Astrocyte (in vitro differentiated cells and primary cell): Measurements from ENCODE around the gene SGK1. TPM values are rescaled to one million over a fixed set of nuclear protein-coding genes. Genes with fewer than 3 reads are reported as not detected.
A peak's percentile ranks its signal among the peaks of the same experiment; 100 is the strongest.

Source experiments
- DNase-seq: peaks from one replicate; pipeline ENCODE4 v3.0.0-alpha.2; 2010; ENCODE audit warnings: low read depth
- FAIRE-seq: peaks from 2 replicates; lab custom pipeline; 2011; peaks lifted over from hg19 to GRCh38; lab: Jason Lieb, UNC
- H2AFZ ChIP-seq: 2 replicates; pipeline ENCODE4 v1.6.0; 2012; ENCODE audit warnings: low read depth, low read length, inconsistent platforms
- H3K27ac ChIP-seq: 2 replicates; pipeline ENCODE4 v1.5.1; 2011; ENCODE audit warnings: low read depth, low read length, inconsistent platforms
- H3K27me3 ChIP-seq: 2 replicates; pipeline ENCODE4 v1.6.0; 2011; ENCODE audit warnings: low read length, inconsistent platforms; ENCODE audit not compliant: insufficient read depth
- H3K36me3 ChIP-seq: 2 replicates; pipeline ENCODE4 v1.5.1; 2011; ENCODE audit warnings: low read length, inconsistent platforms; ENCODE audit not compliant: insufficient read depth
- H3K4me1 ChIP-seq: 2 replicates; pipeline ENCODE4 v1.5.1; 2011; ENCODE audit warnings: low read length, inconsistent platforms; ENCODE audit not compliant: insufficient read depth
- H3K4me2 ChIP-seq: 2 replicates; pipeline ENCODE4 v1.6.0; 2012; ENCODE audit warnings: low read length, inconsistent platforms
- H3K4me3 ChIP-seq: 2 replicates; pipeline ENCODE4 v1.5.1; 2011; ENCODE audit warnings: low read depth, mild to moderate bottlenecking, low read length, inconsistent platforms; ENCODE audit not compliant: insufficient read depth
- H3K79me2 ChIP-seq: 2 replicates; pipeline ENCODE4 v1.6.0; 2012; ENCODE audit warnings: mild to moderate bottlenecking, low read length, inconsistent platforms; ENCODE audit not compliant: insufficient read depth
- H3K9ac ChIP-seq: 2 replicates; pipeline ENCODE4 v1.6.0; 2012; ENCODE audit warnings: mild to moderate bottlenecking, low read length, inconsistent platforms
- H3K9me3 ChIP-seq: 2 replicates; pipeline ENCODE4 v1.5.1; 2012; ENCODE audit warnings: low read depth, mild to moderate bottlenecking, low read length, inconsistent platforms; ENCODE audit not compliant: insufficient read depth
- H4K20me1 ChIP-seq: 2 replicates; pipeline ENCODE4 v1.6.0; 2012; ENCODE audit warnings: low read length, inconsistent platforms; ENCODE audit not compliant: insufficient read depth
- H3K27ac Mint-ChIP-seq: one replicate; pipeline ENCODE4 v1.8.0; 2021; ENCODE audit warnings: mild to moderate bottlenecking, mixed read lengths; ENCODE audit not compliant: unreplicated experiment
- H3K27me3 Mint-ChIP-seq: one replicate; pipeline ENCODE4 v1.8.0; 2021; ENCODE audit warnings: low read depth, mixed read lengths; ENCODE audit not compliant: unreplicated experiment
- H3K36me3 Mint-ChIP-seq: one replicate; pipeline ENCODE4 v1.8.0; 2021; ENCODE audit warnings: low read depth, mixed read lengths; ENCODE audit not compliant: unreplicated experiment
- H3K4me1 Mint-ChIP-seq: one replicate; pipeline ENCODE4 v1.8.0; 2021; ENCODE audit warnings: low read depth, mixed read lengths; ENCODE audit not compliant: unreplicated experiment
- H3K4me3 Mint-ChIP-seq: one replicate; pipeline ENCODE4 v1.8.0; 2021; ENCODE audit warnings: mild to moderate bottlenecking, moderate library complexity, mixed read lengths; ENCODE audit not compliant: unreplicated experiment
- H3K9me3 Mint-ChIP-seq: one replicate; pipeline ENCODE4 v1.8.0; 2021; ENCODE audit warnings: mild to moderate bottlenecking, mixed read lengths; ENCODE audit not compliant: unreplicated experiment
- EZH2 ChIP-seq: IDR thresholded peaks from 2 replicates; pipeline ENCODE4 v1.6.1; 2012; ENCODE audit warnings: mild to moderate bottlenecking, low read length, inconsistent platforms; ENCODE audit not compliant: insufficient read depth
- total RNA-seq: library from RNA; stranded (reverse); gene quantifications from 2 replicates; pipeline ENCODE4 v1.2.1, GENCODE V29; 2021
- TF ChIP-seq, protein P1 (sequence below): IDR thresholded peaks from 2 replicates; pipeline ENCODE4 v1.5.1; 2011; ENCODE audit warnings: low read depth, mild to moderate bottlenecking, inconsistent platforms, low read length, moderate library complexity; ENCODE audit not compliant: insufficient read depth

SGK1 gene
- total RNA-seq, 1 donor from 2014 or later: 117 TPM

DNA sequence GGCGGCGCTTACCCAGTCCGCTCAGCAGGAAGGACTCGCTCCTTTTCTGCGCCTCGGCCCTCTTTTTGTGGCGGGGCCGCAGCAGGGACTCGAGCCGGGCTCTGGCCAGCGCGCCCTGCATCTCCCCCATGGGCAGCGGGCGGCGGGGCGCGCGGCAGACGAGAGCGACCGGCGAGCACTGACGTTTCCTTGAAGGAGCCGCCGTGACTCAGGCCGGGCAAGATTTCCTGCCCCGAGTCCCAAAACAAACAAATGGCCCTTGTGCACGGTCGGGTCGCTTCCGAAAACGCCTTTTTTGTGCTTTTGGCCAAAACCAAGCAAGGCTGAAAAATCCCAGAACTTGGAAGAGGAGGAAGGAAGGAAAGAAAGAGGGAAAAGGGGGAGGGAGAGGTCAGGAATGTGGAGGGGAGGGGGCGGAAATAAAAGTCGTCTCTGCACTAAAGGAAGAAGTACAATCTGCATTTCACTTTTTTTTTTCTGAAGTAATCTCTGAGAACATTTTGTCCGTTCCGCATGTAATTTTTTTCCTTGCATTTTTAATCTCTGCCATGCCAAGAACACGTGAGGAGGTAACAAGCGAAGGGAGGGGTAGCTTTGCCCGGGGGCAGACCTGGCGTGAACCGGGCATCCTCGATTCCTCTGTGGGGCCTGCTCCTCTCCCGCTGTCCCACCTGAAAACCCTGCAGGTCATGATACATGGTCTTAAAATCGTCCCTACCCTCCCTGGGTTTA, 142.2 kb downstream of the SGK1 start:
- Mint-ChIP-seq H3K36me3 (peaks cover 25% of the 10 kb centered on the region), H3K27me3 (no peaks in the 10 kb centered on the region), H3K9me3 (no peaks in the 10 kb centered on the region), H3K27ac (peak overlapping the region; percentile 99), H3K4me1 (peaks cover 36% of the 10 kb centered on the region), H3K4me3 (peak overlapping the region; percentile 85)
- Histone ChIP-seq H3K4me2 (peak overlapping the region; percentile 93), H3K79me2 (peaks cover 40% of the 10 kb centered on the region), H3K36me3 (peaks cover 32% of the 10 kb centered on the region), H2AFZ (peak overlapping the region; percentile 36), H3K4me1 (peaks cover 48% of the 10 kb centered on the region), H3K27ac (peak overlapping the region; percentile 95), H3K4me3 (peak overlapping the region; percentile 95), H3K9me3 (no peaks in the 10 kb centered on the region), H3K9ac (peak overlapping the region; percentile 95), H3K27me3 (no peaks in the 10 kb centered on the region), H4K20me1 (peaks cover 39% of the 10 kb centered on the region)
- FAIRE-seq: no peak
- TF ChIP-seq, protein P1, sequence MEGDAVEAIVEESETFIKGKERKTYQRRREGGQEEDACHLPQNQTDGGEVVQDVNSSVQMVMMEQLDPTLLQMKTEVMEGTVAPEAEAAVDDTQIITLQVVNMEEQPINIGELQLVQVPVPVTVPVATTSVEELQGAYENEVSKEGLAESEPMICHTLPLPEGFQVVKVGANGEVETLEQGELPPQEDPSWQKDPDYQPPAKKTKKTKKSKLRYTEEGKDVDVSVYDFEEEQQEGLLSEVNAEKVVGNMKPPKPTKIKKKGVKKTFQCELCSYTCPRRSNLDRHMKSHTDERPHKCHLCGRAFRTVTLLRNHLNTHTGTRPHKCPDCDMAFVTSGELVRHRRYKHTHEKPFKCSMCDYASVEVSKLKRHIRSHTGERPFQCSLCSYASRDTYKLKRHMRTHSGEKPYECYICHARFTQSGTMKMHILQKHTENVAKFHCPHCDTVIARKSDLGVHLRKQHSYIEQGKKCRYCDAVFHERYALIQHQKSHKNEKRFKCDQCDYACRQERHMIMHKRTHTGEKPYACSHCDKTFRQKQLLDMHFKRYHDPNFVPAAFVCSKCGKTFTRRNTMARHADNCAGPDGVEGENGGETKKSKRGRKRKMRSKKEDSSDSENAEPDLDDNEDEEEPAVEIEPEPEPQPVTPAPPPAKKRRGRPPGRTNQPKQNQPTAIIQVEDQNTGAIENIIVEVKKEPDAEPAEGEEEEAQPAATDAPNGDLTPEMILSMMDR: no peak
- TF ChIP-seq EZH2: no peak
- DNase-seq: peak; percentile 60

DNA sequence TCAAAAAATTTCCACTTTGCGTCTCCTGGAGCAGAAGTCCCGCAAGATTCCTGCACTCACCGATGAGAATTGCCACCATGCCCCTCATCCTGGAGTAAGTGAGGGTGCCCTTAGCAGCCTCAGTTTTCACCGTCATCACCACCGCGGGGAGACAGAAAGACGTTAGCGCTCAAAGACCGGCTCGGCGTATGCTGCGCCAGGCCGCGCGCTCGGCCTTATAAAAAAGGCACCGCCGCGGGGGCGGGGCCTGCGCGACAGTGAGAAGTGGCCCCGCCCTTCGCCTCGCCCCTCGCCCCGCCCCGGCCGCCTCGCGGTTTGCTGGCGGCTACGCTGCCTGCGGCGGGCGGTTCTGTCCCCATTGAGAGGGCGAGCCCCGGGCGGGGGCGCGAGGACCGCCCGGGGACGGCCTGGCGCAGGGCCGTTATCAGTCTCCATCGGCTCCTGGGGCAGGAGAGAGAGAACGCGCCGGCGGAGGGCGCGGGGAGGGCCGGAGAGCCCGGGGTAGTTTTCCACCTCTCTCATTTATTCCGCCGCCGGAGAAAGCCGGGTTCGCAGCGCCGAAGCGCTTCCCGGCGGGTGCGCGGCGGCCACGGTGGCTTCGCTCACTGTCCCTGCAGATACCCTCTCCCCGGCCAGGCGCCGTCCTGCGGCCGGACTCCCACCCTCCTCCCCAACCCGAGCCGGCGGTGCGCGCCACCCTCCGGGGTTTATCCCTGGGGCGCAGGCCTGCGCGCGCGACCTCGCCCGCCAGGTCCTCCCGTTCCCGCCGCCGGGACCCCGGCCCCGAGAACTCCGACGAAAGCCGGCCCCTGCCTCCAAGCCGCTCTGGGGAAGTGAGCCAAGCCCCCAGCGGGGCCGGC, 143.0 kb downstream of the SGK1 start:
- no peak for TF ChIP-seq EZH2
- TF ChIP-seq, protein P1: no peak
- H3K9me3 Mint-ChIP-seq: no peaks in the 10 kb centered on the region
- peak overlapping the region; percentile 100 for H3K4me3 Mint-ChIP-seq
- Histone ChIP-seq H2AFZ (no peak overlapping the region), H3K4me1 (peaks cover 56% of the 10 kb centered on the region), H3K4me2 (peak overlapping the region; percentile 93), H3K27ac (peak overlapping the region; percentile 95), H3K9me3 (no peaks in the 10 kb centered on the region), H3K79me2 (peaks cover 48% of the 10 kb centered on the region), H3K36me3 (peaks cover 40% of the 10 kb centered on the region), H4K20me1 (peaks cover 47% of the 10 kb centered on the region), H3K27me3 (no peaks in the 10 kb centered on the region), H3K4me3 (peak overlapping the region; percentile 95), H3K9ac (peak overlapping the region; percentile 95)
- FAIRE-seq: no peak
- H3K36me3 Mint-ChIP-seq: peaks cover 31% of the 10 kb centered on the region
- peaks cover 38% of the 10 kb centered on the region for H3K4me1 Mint-ChIP-seq
- DNase-seq: peak; percentile 71
- no peaks in the 10 kb centered on the region for H3K27me3 Mint-ChIP-seq
- peak overlapping the region; percentile 96 for H3K27ac Mint-ChIP-seq
